Transverse colon (tissue), 4 donors: ENCODE measurements around the gene ADCY9.

Experiments used
- EP300 ChIP-seq: sonication (generic); formaldehyde crosslinking; IDR thresholded peaks from one replicate; pipeline ENCODE4 v1.6.1; 2017; ENCODE audit warnings: antibody characterized with exemption, low read depth
- POLR2A ChIP-seq: fragments of 450-650 bp; IDR thresholded peaks from one replicate; pipeline ENCODE4 v1.6.1; 2016; ENCODE audit warnings: antibody characterized with exemption, mild to moderate bottlenecking, moderate library complexity
- POLR2AphosphoS5 ChIP-seq, 3 donors: sonication (generic); formaldehyde crosslinking; IDR thresholded peaks; one replicate each; pipeline ENCODE4 v1.6.1; 2016; ENCODE audit warnings: antibody characterized with exemption in 3 of 3
- TF ChIP-seq, protein P1 (sequence below), 5 experiments: fragments of 200-600 bp in 3 of 5; fragments of 450-650 bp in 2 of 5; sonication (generic) in 3 of 5; IDR thresholded peaks; 1 replicate in 2 of 5; 2 replicates in 3 of 5; pipeline ENCODE4 v1.5.1; 2016 to 2017; ENCODE audit warnings: antibody characterized with exemption in 5 of 5, inconsistent platforms in 3 of 5, mild to moderate bottlenecking in 2 of 5, moderate library complexity in 1 of 5

DNA sequence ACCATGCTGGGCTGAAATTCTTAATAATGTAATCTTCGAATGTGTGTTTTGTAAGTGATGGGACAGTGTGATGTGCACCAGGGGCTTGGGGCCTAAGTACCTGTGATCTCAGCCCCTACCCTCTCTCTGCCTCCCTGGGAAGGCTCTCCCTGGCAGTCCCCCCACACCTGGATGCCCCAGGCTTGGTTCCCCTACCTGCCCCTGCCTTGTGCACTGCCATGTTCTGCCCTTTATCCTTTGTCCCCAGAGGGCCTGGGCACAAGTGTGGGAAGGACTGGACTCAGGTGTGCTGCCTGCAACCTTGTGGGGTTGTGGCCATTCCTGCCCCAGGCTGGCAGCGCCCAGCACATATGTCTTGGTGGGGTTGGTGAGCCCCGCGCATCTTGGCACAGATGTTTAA is 180.3 kb downstream of the ADCY9 start:
- TF ChIP-seq, protein P1, sequence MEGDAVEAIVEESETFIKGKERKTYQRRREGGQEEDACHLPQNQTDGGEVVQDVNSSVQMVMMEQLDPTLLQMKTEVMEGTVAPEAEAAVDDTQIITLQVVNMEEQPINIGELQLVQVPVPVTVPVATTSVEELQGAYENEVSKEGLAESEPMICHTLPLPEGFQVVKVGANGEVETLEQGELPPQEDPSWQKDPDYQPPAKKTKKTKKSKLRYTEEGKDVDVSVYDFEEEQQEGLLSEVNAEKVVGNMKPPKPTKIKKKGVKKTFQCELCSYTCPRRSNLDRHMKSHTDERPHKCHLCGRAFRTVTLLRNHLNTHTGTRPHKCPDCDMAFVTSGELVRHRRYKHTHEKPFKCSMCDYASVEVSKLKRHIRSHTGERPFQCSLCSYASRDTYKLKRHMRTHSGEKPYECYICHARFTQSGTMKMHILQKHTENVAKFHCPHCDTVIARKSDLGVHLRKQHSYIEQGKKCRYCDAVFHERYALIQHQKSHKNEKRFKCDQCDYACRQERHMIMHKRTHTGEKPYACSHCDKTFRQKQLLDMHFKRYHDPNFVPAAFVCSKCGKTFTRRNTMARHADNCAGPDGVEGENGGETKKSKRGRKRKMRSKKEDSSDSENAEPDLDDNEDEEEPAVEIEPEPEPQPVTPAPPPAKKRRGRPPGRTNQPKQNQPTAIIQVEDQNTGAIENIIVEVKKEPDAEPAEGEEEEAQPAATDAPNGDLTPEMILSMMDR (IDR thresholded peaks at IDR 0.05), result no peak
- TF ChIP-seq POLR2A (no peak), POLR2AphosphoS5 (IDR thresholded peaks at IDR 0.05) (no peak), EP300 (no peak)
